GM19395 (cell line): Measurements from ENCODE around the gene TBC1D22A.
"Not testable (repeated sequence)": the region's sequence is repeated elsewhere in the genome, so short reads cannot be mapped to it uniquely, and the experiment has no call there.

ENCODE experiments used
- ATAC-seq: cut with Tn5 transposase; IDR thresholded peaks from one replicate; pipeline ENCODE4 v1.9.1; 2021; ENCODE audit warnings: mild to moderate bottlenecking, moderate library complexity; ENCODE audit not compliant: unreplicated experiment

Gene TBC1D22A

DNA sequence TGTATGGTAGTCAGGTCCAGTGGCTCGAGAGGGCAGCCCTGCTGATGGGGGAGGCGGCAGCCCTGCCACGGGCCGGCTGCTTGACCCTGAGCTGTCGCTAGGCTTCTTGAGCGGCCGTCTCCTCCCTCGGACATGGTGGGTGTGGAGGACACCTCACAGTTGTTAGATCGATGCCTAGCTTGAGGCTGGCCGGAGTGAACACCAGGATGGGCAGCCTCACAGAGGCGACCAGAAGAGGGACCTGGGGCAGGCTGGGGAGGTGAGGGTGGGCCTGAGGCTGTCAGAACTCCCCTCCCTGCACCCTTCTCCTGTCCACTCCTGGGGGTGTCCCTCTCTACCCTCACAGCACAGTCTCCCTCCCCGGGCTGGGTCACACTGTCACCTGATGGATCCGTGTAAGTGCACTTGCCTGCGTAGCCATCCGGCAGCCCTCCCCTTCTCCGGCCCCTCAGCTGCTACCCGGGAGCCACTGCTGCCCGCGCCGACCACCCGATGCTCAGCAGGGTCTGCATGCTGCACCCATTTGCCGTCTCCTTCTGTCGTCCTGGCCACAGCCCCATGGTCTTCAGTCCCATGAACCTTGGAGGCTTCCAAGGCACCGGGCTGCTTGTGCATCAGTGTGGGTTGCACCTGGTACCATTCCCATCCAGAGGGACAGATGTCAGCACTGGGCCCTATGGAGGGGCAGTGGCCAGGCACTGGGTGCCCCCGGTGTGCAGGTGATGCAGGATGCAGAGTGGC lies 394.1 kb downstream of the TBC1D22A start:
- no peak for ATAC-seq

DNA sequence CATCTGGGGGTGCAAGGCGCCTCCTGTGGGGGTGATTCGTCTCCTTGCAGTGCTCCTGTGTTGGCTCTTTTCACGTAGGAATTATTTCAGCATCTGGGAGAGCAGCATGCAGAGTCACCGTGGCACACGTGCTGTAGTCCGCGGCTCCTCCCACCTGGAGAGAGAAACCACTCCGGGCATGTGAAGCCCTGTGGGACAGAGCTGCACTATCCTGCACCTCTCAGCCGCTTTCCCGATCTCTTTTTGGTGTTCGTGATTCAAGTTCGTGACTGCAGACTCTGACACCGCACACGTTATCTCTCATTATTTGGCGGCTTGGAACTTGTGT lies 394.6 kb downstream of the TBC1D22A start:
- ATAC-seq: no peak

DNA sequence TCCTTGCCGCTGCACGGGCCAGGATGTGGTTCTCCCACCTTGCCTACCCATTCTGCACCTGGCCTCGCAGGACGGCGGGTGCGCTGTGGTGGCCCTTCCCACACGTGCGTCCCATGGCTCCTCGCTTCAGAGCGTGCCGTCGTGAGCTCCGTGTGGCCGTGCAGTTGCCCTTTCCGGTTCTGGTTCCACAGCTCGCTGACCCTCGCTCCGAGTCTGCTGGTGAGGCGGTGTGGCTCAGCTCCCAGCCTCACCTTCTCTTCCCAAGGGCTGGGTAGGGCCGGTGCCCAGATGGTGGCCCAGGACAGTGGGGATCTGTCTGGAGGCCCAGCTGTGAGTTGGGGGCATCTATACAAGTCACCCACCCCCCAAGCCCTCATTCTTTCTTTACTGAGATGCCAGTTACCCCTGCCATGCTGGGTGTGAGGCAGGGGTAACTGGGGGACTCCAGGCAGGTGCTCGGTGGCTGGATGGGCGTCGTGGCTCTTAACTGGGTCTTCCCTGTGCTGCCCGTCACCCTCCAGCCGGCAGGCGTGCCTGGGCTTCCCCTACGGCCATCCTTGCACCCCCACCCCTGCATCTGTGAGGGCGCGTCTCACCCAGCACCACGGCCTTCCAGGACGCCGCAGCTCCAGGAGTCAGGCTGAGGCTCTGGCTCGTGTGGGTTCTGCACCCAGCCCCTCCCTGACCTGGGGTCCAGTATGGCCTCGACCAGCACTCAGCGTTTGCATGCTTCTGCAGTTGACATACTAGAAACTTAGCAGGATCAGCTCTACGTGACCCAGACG lies 395.2 kb downstream of the TBC1D22A start:
- ATAC-seq: no peak

DNA sequence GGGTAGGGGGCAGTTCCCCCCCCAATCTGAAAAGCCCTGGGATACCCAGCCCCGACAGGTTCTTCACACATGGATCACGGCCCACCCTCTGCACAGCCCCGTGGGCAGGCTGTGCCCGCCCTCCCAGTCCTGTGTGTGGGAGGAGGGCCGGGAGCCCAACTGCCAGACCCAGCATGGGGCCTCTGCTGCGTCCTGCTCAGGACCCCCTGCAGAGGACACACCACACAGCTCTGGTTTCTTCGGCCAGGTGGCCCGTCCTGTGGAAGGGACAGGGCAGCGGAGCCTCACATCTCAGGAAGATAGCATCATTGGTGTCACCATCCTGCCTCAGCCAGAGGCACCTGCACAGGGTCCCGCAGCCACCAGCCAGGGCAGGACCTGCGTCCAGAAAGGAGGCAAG lies 396.0 kb downstream of the TBC1D22A start:
- ATAC-seq: no peak

DNA sequence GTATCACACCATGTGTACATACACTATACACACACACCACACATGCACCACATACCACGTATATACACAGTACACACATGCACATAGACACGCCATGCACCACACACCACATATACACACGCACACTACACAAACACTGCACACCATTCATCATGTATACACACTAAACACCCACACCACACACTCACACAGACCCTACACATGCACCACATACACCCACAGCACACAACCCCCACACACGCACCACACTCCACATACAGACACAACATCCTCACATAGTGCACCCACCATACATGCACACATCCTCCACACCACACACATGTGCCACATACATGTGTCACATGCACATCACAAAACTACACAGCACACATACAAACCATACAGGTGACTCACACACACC lies 397.1 kb downstream of the TBC1D22A start:
- no peak for ATAC-seq

DNA sequence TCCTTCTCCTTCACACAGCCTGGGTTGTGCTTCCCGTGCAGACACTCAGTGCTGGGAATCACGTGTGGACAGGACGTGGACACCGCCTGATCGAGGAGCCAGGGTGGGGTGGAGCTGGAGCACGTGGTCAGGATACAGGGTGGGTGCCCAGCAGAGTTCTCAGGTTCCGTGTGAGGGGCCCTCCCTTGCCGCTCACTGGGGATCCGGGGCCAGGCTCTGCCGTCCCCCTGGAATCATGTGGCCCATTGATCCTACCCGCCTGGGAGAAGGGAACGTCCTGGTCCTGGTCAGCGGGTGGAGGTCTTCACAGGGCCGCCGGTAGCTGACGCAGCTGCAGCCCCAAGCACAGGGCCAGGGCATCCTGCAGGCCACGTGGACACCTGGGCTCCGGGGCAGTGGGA lies 397.7 kb downstream of the TBC1D22A start:
- no peak for ATAC-seq

DNA sequence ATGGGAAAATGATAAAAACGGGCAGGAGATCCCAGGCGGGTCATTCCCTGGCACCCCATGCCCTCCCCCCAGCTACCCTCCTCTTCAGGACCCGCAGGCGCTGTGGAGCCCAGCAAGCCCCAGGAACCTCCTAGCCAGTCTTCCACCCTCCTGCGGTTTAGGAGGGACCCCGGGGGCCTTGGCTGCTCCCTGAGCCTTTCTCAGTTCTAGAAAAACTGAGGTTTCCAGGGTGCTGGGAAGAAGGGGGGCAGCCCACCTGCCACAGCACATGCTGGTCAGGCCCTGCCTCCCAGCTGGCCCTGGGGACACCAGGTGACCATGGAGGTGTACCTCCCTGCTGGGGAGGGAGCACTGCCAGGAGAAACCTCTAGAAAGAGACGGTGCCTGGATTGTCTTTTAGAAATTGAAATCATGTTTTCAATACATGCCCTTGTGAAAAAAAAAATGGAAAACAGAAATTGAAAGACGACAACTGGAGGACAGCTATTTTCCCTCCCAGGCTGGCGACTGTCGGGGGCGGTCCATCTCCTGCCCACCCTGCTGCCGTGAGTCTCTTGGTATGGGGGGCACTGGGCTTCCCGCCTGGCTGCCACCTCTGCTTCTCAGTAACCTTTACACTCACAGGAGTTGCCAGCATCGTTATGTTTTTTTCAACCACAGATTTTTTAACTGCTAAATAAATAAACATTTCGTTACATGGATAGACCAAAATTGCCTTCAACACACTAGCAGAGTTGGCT lies 398.5 kb downstream of the TBC1D22A start:
- no peak for ATAC-seq

DNA sequence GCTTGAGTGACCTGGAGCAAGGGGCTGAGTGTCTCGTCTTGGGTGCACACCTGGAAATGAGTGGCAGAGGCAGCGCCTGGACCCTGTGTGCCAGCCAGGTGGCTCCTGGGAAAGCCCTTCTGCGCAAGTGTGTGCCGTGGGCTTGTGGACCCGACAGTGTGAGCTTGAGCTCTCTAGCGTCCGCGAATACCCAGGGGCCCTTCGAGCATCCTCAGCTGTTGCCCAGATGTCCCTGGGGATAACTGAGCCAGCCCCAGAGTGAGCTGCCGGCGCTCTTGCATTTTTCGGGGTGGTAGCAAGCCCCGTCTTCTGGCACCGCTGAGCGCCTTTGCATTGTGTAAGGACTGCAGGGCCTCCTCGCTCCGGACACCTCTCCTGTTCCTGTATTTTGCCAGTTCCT lies 399.2 kb downstream of the TBC1D22A start:
- no peak for ATAC-seq

DNA sequence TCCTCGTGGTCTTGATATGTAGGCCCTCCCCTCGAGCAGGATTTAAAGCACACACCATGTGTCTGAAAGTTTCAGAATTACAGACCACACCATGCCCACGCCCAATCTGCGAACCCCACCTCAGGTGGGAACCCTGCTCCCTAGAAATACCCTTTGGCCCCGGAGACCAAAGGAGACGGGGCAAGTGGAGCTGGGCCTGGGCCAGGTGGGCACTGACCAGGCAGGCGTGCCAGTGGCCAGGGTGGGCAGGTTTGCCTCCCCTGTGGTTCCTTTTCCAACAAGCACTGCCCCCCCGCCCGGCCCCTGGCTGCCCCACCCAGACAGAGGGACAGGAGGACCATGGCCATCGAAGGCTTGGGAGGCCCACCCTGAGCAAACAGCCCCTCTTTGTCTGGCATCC lies 400.4 kb downstream of the TBC1D22A start:
- no peak for ATAC-seq

DNA sequence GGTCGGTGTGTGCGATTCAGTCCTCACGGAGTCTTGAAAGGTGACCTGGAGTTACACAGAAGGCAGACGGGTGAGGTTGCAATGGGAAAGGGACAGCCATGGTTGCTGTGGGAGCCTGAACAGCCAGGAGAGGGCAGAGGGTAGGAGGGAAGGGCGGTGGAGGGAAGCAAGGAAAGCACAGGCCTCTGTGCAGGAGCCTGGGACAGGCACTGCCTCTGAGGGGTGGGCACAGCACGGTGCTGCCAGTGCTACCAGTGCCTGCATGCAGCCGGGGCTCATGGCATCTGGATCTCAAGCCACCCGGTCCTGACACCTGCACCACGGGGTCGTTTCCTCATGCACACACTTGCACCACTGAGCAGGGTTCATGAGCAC lies 401.0 kb downstream of the TBC1D22A start:
- ATAC-seq: no peak

DNA sequence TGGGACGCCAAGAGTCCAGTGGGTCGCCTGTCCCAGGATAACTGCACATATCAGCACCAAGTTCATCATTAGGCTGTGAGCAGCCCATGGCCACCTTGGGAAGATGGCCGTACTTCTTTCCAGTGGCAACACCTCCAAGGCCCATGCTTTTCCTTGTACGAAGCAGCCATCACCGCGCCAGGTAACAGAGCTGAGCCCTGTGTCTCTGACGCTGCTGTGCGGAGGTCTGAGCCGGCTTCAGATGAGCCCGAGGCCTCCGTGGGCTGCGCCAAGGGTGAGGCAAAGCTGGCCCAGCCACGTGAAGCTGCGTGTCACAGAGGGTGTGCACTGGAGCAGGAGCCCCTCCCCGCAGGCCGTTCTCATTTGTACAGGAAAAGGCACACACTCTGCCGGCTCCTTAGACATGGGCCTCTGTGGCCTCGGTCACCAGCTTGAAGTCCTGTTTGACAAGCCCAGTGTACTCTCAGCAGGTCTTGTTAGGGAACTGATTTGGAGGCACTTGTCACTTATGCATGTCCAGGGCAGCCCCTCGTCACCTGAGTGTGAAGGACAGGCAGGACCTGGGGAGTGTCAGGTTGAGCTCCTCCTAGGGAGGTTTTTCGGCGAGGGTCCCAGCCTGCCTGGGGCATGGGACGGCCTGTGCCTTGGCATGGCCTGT lies 401.5 kb downstream of the TBC1D22A start:
- no peak for ATAC-seq

DNA sequence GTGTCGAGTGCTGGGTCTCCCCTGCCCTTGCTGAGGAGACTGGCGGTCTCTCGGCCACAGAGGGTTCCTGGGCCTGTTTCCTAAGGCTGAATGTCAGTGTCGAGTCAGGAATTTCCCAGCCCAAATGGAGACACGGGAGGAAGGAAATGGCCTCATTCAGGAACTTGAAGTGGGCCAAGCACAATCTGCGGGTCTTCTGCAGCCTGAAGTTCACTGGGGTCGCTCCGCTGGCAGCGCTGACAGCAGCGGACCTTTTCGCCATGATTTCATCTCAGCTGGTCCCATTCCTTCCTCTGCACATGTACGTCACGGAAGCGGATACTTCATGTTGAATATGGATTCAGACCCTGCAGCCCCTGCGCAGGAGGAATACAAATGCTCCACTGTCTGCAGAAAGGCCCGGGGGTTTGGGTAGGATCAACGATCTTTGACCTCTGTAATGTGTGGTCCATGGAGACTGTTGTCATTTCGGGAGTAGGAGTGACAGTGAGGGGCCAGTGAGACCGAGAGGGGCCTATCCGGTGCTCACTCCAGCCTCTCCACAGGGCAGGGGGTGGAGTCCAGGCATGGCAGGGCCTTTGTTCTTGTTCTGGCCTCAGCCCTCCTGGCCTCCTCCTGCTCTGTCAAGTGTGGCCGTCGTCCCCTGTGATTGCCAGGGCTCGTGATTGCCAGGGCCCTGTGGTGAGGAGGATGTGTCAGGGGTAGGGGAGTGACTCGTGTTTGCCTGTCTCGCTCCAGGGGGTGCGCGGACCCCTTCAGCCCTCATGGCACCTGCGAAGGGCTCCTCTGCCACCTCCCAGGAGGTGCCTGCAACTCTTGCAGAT lies 402.3 kb downstream of the TBC1D22A start:
- ATAC-seq: no peak

DNA sequence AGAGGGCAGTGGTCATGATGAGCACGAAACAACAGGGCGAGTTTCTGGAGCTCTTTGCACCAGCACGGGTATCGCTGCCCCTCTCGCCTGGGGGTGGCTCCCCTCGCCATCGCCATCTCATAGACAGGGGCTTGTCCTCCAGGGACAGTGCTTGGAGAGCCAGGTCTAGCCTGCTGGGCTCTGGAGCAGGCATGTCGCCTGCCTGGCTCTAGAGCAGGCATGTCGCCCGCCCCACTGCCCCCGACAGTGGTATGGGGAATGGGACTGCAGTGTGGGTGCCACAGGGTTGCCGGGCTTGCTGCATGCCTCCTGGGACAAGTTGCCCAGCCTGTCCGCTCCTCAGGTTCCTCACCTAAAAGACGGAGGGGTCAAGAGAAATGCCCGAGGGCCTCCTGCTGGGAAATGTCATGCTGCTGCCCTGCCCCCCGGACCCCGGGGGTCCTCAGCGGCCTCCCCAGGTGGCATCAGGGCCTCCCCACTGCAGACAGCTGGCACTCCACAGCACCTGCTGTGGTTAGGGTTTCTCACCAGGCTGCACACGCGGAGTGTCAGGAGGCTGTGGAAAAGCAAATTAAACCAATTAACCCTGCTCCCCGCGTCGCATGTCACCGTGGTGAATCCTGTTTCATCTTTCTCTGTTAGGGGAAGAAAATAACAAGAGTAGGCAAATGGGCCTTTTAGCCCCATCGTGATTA lies 403.0 kb downstream of the TBC1D22A start:
- ATAC-seq: no peak

DNA sequence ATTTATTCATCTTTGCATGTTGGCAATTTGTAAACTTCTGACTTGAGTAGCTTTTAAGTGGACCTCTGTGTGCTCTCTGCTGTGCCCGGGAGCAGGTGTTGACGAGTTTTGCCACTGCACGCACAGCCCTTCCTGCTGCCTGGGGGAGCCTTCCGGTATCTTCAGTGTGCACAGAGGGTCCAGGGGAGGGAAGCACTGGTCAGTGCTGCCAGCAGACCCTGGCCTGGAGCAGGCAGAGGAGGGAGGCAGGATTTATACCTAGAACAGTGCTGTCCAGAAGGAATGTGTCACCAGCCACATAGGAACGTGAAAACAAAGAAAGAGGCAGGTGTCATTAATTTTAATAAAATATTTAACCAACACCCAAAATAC lies 403.6 kb downstream of the TBC1D22A start:
- no peak for ATAC-seq

DNA sequence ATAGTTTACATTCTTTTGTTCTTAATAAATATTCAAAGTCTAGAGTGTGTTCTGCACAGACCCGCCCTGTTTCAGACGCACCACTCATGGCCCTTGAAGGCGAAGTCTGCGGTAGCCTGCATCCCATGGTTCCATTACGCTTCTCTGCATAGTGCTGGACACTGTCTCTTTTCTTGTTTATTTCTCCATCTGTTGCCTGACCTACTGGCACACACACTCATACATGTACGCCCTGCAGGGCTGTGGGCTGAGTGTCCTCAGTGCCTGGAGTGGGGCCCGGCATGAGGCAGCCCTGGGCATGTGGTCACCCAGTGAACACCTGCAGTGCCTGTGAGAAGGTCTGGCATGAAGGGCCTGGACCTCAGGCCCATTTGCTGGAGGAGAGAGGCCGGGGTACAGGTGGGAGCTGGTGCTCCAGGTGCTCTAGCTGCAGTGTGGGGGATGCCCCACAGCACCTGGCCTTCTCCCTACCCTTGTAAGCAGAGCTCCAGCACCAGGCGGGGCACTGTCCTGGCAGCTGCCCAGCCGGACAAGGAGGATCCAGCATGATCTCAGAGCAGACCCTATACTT lies 404.1 kb downstream of the TBC1D22A start:
- ATAC-seq: no peak

DNA sequence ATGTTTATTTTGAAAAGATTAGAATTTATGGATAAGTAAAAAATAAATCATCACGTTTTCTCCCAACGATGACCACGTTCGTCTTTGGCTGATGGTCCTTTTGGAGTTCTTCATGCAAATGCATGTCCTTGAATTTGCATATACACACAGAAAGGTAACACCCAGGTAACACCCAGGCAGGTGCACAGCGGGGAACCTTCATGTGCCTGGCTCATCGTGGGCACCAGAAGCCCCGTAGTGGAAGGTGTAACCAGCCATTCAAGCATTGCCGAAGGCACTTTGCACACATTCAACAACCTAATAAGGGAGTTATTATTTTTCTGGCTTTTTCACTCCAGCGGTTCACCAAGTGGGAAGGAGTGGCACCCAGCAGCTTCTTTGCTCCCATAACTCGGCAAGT lies 404.6 kb downstream of the TBC1D22A start:
- no peak for ATAC-seq

DNA sequence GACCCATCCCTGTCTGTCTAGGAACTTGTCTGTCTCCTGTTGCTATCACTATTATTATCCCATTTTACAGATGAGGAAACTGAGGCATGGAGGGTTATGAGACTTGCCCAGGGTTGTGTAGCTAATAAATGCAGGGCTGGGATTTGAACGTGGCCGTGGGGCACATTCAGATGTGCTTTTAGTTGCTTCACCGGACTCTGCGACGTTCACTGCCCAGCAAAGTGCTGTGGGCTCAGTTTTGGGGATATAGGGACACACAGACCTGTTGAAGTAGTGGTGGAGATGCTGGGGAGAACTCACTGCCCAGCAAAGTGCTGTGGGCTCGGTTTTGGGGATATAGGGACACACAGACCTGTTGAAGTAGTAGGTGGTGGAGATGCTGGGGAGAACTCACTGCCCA lies 405.5 kb downstream of the TBC1D22A start:
- ATAC-seq: not testable (repeated sequence)

DNA sequence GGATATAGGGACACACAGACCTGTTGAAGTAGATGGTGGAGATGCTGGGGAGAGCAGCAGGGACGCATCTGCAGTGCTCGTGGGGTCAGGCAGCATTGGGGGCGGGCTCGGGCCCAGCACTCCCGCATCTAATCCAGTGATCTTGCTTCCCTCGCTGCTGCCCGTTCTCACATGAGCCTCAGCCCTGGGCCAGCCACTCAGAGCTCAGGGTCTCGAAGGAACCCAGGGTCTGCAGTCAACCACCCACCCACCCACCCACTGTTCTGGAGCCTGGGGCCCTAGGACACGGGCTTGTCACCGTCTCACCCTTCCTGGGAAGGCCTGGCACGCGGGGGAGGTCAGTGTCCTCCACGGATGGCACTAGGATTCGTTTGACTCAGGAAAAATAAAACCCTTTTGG lies 406.0 kb downstream of the TBC1D22A start:
- no peak for ATAC-seq

DNA sequence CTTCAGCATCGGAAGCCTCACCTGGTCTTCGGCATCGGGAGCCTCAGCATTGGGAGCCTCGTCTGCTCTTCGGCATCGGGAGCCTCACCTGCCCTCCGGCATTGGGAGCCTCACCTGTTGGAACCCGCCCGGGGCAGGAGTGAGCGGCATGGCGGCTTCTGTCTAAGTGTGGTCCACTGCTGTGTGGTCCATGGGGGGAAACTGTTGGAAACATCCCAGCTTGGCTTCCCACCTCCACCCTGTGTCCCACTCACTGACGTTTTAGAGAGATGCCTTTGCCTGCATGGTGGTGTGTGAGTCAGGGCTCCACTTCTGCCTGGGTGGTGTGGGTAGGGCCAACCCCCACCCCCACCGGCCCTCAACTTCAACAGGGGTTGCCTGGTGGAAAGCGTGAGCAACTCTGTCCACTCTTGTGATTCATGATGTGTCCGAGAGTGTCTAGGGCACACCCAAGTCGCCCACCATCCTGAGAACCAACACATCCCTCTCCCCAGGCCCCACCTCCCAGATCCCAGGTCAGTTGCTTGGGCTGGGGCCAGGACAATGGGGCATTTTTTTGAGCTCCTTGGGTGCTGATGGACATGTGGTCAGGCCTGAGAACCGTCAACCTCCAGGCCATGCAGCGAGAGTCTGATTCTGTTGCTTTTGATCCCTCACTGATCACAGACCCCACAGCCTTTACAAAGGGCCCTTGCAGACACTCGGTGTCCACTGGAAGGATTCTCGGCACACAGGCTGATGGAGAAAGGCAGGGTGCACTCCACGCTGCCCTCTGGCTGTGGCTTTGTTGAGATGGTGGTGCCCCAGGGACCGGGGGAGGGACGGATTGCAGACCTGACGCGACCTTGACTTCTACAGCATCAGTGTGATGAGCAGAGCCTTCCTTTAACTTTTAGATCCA lies 406.7 kb downstream of the TBC1D22A start:
- ATAC-seq: no peak
